Gastroesophageal sphincter (tissue), 4 donors: ENCODE results near the gene RALGPS1. TPM values are rescaled to one million over a fixed set of nuclear protein-coding genes. Genes with fewer than 3 reads are reported as not detected.
A peak's percentile ranks its signal among the peaks of the same experiment; 100 is the strongest.

Experiments used
- ATAC-seq: fragments of 150-250 bp; one replicate; pipeline ENCODE4 v1.9.1; 2016; ENCODE audit warnings: mild to moderate bottlenecking, moderate library complexity
- H3K27ac ChIP-seq, 4 donors: fragments of 200-600 bp; sonication (generic) in 3 of 4; 1 replicate in 3 of 4; 2 replicates in 1 of 4; pipeline ENCODE4 v1.5.1; 2016 to 2019
- H3K27me3 ChIP-seq: fragments of 200-600 bp; sonication (generic); one replicate; pipeline ENCODE4 v1.5.1; 2019
- H3K36me3 ChIP-seq, 2 donors: fragments of 200-600 bp; sonication (generic); one replicate each; pipeline ENCODE4 v1.5.1; 2019; ENCODE audit warnings: control low read depth in 1 of 2
- H3K4me1 ChIP-seq, 3 donors: fragments of 200-600 bp; sonication (generic); 1 replicate in 2 of 3; 2 replicates in 1 of 3; pipeline ENCODE4 v1.5.1; 2016 to 2019; ENCODE audit warnings: control low read depth in 2 of 3
- H3K4me3 ChIP-seq, 2 donors: fragments of 200-600 bp; sonication (generic); one replicate each; pipeline ENCODE4 v1.5.1; 2019; ENCODE audit warnings: mild to moderate bottlenecking in 1 of 2, moderate library complexity in 1 of 2
- H3K9me3 ChIP-seq, 3 donors: fragments of 200-600 bp; sonication (generic); one replicate each; pipeline ENCODE4 v1.5.1; 2017 to 2019; ENCODE audit warnings: control low read depth in 2 of 3
- EP300 ChIP-seq: sonication (generic); formaldehyde crosslinking; IDR thresholded peaks from one replicate; pipeline ENCODE4 v1.6.1; 2017; ENCODE audit warnings: antibody characterized with exemption, mild to moderate bottlenecking
- POLR2A ChIP-seq, 2 donors: fragments of 450-650 bp; IDR thresholded peaks; one replicate each; pipeline ENCODE4 v1.6.1; 2017; ENCODE audit warnings: antibody characterized with exemption in 2 of 2, mild to moderate bottlenecking in 2 of 2, moderate library complexity in 1 of 2
- POLR2AphosphoS5 ChIP-seq: sonication (generic); formaldehyde crosslinking; IDR thresholded peaks from one replicate; pipeline ENCODE4 v1.6.1; 2017; ENCODE audit warnings: antibody characterized with exemption
- WGBS, 2 donors: methylation state at CpG; one replicate each; pipeline ENCODE4 v1.1.5; 2018; ENCODE audit warnings: low coverage in 1 of 2; 5-methylcytosine and 5-hydroxymethylcytosine counted together
- total RNA-seq, 4 donors: library from RNA; depleted of rRNA; stranded (reverse); fragments of >200 nt; gene quantifications; one replicate each; pipeline ENCODE4 v1.1.0, GENCODE V29; 2016
- TF ChIP-seq, protein P1 (sequence below), 4 experiments: fragments of 200-600 bp in 2 of 4; fragments of 450-650 bp in 2 of 4; sonication (generic) in 1 of 4; IDR thresholded peaks; one replicate each; pipeline ENCODE4 v1.5.1; 2017 to 2019; ENCODE audit warnings: antibody characterized with exemption in 4 of 4, mild to moderate bottlenecking in 2 of 4, moderate library complexity in 2 of 4

Gene RALGPS1
- total RNA-seq, 4 donors from 2014 or later, result 5.9 to 17.4 (median 11.3) TPM

DNA sequence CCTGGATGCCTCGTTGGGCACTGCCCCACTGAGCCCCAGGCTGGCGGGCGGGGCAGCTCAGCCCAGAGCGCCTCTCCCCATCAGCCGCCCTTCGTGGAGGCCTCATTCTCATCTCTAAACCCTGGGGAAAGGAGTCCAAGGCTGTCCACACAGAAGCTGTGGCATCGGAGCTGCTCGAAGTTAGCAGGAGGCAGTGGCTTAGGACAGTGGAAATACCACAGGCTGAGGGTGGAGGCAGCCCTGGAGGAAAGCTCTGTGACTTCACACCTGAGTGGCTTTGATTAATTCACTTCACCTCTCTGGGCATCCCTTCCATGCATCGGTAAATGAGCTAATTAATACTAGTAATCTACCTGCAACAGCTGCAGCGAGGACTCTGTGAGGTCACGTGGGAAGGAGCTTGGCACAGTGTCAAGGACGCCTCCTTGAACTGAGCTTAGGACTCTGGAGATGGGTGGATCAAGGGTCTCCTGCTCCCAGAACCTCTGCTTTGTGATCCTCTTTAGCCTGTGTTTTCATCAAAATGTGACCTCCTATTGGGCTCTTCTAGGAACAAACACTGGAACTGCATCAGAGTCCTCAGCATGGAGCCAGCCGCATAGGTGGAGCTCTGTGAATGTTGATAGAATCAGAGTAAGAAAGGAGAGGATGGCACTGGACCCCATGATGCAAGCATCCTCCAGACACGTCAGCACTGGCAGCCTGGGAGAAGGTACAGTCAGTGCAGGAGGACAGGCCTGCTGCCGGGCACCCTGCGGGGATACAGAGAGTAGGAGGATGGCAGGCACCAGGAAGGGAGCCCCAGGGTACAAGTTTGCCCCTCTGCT is 208.7 kb downstream of the RALGPS1 start:
- H3K4me1 ChIP-seq, result peaks cover 6 to 76% (median 27%) of the 10 kb centered on the region in 3 donors
- H3K27me3 ChIP-seq, result no peaks in the 10 kb centered on the region
- no peaks in the 10 kb centered on the region for H3K36me3 ChIP-seq
- peak overlapping the region; percentile 50 to 68 for H3K4me3 ChIP-seq
- H3K27ac ChIP-seq, result peak overlapping the region; percentile 67 to 93 (median 90)
- TF ChIP-seq, protein P1, sequence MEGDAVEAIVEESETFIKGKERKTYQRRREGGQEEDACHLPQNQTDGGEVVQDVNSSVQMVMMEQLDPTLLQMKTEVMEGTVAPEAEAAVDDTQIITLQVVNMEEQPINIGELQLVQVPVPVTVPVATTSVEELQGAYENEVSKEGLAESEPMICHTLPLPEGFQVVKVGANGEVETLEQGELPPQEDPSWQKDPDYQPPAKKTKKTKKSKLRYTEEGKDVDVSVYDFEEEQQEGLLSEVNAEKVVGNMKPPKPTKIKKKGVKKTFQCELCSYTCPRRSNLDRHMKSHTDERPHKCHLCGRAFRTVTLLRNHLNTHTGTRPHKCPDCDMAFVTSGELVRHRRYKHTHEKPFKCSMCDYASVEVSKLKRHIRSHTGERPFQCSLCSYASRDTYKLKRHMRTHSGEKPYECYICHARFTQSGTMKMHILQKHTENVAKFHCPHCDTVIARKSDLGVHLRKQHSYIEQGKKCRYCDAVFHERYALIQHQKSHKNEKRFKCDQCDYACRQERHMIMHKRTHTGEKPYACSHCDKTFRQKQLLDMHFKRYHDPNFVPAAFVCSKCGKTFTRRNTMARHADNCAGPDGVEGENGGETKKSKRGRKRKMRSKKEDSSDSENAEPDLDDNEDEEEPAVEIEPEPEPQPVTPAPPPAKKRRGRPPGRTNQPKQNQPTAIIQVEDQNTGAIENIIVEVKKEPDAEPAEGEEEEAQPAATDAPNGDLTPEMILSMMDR (IDR thresholded peaks at IDR 0.05), result no peak
- no peak for TF ChIP-seq POLR2AphosphoS5
- no peak for TF ChIP-seq POLR2A (IDR thresholded peaks at IDR 0.05)
- no peak for TF ChIP-seq EP300
- ATAC-seq, result no peak
- 25 to 67% methylated on average over 4 to 11 of the region's 16 CpGs for WGBS, 2 donors
- H3K9me3 ChIP-seq, result no peaks in the 10 kb centered on the region

DNA sequence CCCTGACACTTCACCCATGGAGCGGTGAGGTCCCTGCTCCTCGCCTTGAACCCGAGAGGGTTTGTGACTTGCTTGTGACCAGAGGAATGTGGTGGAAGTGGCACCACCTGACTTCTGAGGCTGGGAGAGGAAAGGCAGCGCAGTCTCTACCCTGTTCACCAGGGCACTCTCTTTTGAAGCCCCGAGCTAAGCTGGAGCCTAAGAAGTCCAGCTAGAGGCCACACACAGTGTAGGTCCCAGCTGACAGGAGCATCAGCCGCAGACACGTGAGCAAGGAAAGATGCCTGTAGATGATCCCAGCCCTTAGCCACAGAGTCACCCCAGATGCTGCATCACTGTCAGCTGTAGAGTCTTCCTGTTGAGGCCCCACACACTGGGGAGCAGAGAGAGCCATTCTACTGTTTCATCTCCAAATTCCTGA is 209.5 kb downstream of the RALGPS1 start:
- no peak overlapping the region for H3K4me3 ChIP-seq
- no peak for ATAC-seq
- no peaks in the 10 kb centered on the region for H3K36me3 ChIP-seq
- WGBS, 2 donors, result 100% methylated on average over 4 of the region's 7 CpGs; no CpG with 5 or more reads in 1 of the 2 donors
- H3K27ac ChIP-seq, result peak overlapping the region in 3 of 4 donors; percentile 89 to 93 (median 92)
- H3K9me3 ChIP-seq, result no peaks in the 10 kb centered on the region
- TF ChIP-seq, protein P1 (IDR thresholded peaks at IDR 0.05), result no peak
- TF ChIP-seq POLR2AphosphoS5 (no peak), EP300 (no peak), POLR2A (IDR thresholded peaks at IDR 0.05) (no peak)
- H3K27me3 ChIP-seq, result no peaks in the 10 kb centered on the region
- H3K4me1 ChIP-seq, result peaks cover 6 to 76% (median 20%) of the 10 kb centered on the region in 3 donors

DNA sequence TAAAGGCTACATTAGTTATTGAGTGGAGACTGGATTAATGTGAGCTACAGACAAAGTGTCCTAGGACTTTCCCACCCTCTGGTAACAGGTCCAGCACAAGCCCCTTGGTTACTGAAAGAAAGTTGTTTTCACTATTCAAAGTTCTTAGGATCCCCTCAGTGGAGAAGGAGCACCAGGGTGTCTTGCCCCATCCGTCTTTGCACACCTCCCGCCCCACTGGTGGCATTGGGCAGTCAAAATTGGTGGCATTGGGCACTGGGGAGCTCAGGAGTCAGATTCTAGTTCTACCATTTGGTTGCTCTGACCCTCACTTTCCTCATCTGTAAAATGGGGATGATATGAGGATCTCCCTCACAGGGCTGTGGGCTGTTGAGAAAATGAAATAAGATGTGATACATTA is 210.2 kb downstream of the RALGPS1 start:
- no peak for ATAC-seq
- H3K4me1 ChIP-seq, result peaks cover 6 to 76% (median 25%) of the 10 kb centered on the region in 3 donors
- H3K4me3 ChIP-seq, result no peak overlapping the region
- no peak for TF ChIP-seq POLR2A (IDR thresholded peaks at IDR 0.05)
- TF ChIP-seq EP300, result no peak
- no peak for TF ChIP-seq POLR2AphosphoS5
- TF ChIP-seq, protein P1 (IDR thresholded peaks at IDR 0.05), result no peak
- no peaks in the 10 kb centered on the region for H3K9me3 ChIP-seq
- H3K27me3 ChIP-seq, result no peaks in the 10 kb centered on the region
- no peaks in the 10 kb centered on the region for H3K36me3 ChIP-seq
- peak overlapping the region in 3 of 4 donors; percentile 89 to 93 (median 92) for H3K27ac ChIP-seq
- WGBS, 2 donors, result no CpG with 5 or more reads among the region's 2 CpGs

DNA sequence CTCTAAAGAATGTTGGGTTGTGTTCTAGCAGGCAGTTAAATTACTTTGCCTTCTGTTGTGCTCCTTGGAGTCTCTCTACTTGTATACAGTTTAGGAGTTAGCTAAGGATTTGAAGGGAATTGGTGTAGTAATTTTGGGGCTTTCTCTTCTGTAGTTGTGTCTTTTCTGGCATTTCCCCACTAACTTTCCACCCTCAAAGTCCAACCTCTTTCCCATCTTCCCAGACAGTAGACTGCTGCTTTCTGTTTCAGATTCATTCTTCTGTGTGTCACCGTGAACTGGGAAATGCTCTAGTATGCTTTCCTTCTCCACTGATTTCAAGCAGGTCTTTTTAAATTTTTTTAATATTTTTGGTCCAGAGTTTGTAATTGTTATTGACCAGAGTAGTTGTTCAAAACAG is 212.4 kb downstream of the RALGPS1 start:
- peaks cover 6 to 72% (median 14%) of the 10 kb centered on the region in 3 donors for H3K4me1 ChIP-seq
- no peaks in the 10 kb centered on the region for H3K36me3 ChIP-seq
- H3K9me3 ChIP-seq, result no peaks in the 10 kb centered on the region
- H3K4me3 ChIP-seq, result no peak overlapping the region
- H3K27ac ChIP-seq, result peak overlapping the region in 3 of 4 donors; percentile 44 to 71 (median 50)
- TF ChIP-seq POLR2AphosphoS5 (no peak), POLR2A (IDR thresholded peaks at IDR 0.05) (no peak)
- TF ChIP-seq, protein P1 (IDR thresholded peaks at IDR 0.05), result no peak
- WGBS, 2 donors, result 50 to 86% methylated on average over 1 of the region's 1 CpG
- no peaks in the 10 kb centered on the region for H3K27me3 ChIP-seq
- no peak for ATAC-seq
